HepG2 (cell line): ENCODE results near the gene PDE4D. TPM values are rescaled to one million over a fixed set of nuclear protein-coding genes. Genes with fewer than 3 reads are reported as not detected.

Source experiments
- CREM ChIP-seq, 2 experiments: sonication (generic) in 1 of 2; formaldehyde crosslinking in 1 of 2; IDR thresholded peaks; 2 replicates each; pipeline versions ENCODE4 v1.4.0 to v1.6.1; 2016 to 2020; ENCODE audit warnings: antibody characterized with exemption in 1 of 2, mild to moderate bottlenecking in 1 of 2, missing genetic modification reagents in 1 of 2
- EED ChIP-seq: sonication (generic); formaldehyde crosslinking; IDR thresholded peaks from 2 replicates; pipeline ENCODE4 v1.5.0; 2020; ENCODE audit warnings: mild to moderate bottlenecking, missing genetic modification reagents
- ETV5 ChIP-seq: IDR thresholded peaks from 2 replicates; pipeline ENCODE4 v1.6.1; 2018; ENCODE audit warnings: missing biosample characterization, missing genetic modification reagents, inconsistent platforms, borderline replicate concordance
- FOSL2 ChIP-seq: sonication (generic); formaldehyde crosslinking; IDR thresholded peaks from 2 replicates; pipeline ENCODE4 v1.4.0; 2020; ENCODE audit warnings: missing genetic modification reagents
- FOXA1 ChIP-seq, 2 experiments: fragments of 450-650 bp in 1 of 2; sonication (generic) in 1 of 2; formaldehyde crosslinking in 1 of 2; IDR thresholded peaks; 2 replicates each; pipeline versions ENCODE4 v1.4.0 to v1.6.1; 2016 to 2020; ENCODE audit warnings: missing genetic modification reagents in 1 of 2
- FOXJ3 ChIP-seq: sonication (generic); formaldehyde crosslinking; IDR thresholded peaks from 2 replicates; pipeline ENCODE4 v1.4.0; 2020; ENCODE audit warnings: missing genetic modification reagents, mild to moderate bottlenecking, borderline replicate concordance
- HNF4A ChIP-seq: sonication (generic); formaldehyde crosslinking; IDR thresholded peaks from 2 replicates; pipeline ENCODE4 v1.4.0; 2020; ENCODE audit warnings: missing genetic modification reagents
- HNRNPUL1 ChIP-seq: fragments of 200-400 bp; formaldehyde crosslinking; IDR thresholded peaks from 2 replicates; pipeline ENCODE4 v1.6.1; 2017; ENCODE audit warnings: low read depth, mild to moderate bottlenecking, low read length, moderate library complexity
- KDM2A ChIP-seq: sonication (generic); formaldehyde crosslinking; IDR thresholded peaks from 2 replicates; pipeline ENCODE4 v1.4.0; 2020; ENCODE audit warnings: low read depth, missing genetic modification reagents, borderline replicate concordance
- NFKBIZ ChIP-seq: IDR thresholded peaks from 2 replicates; pipeline ENCODE4 v1.6.1; 2018; ENCODE audit warnings: missing genetic modification reagents, missing compliant biosample characterization
- NR2F1 ChIP-seq, 2 experiments: fragments of 450-650 bp in 1 of 2; formaldehyde crosslinking in 1 of 2; IDR thresholded peaks; 2 replicates each; pipeline versions ENCODE4 v1.5.0 to v1.6.1; 2016 to 2020; ENCODE audit warnings: mild to moderate bottlenecking in 1 of 2, missing compliant biosample characterization in 1 of 2, missing genetic modification reagents in 1 of 2, moderate library complexity in 1 of 2
- PRPF4 ChIP-seq: fragments of 200-400 bp; formaldehyde crosslinking; IDR thresholded peaks from 2 replicates; pipeline ENCODE4 v1.6.1; 2016; ENCODE audit warnings: low read length, low read depth; ENCODE audit not compliant: poor library complexity, severe bottlenecking
- RARA ChIP-seq: IDR thresholded peaks from 2 replicates; pipeline ENCODE4 v1.6.1; 2016; ENCODE audit warnings: missing genetic modification reagents, missing compliant biosample characterization
- RFX5 ChIP-seq: IDR thresholded peaks from 2 replicates; pipeline ENCODE4 v1.6.1; 2011; ENCODE audit warnings: low read depth, low read length, improper control_type of control experiment
- SNAI1 ChIP-seq: sonication (generic); formaldehyde crosslinking; IDR thresholded peaks from 2 replicates; pipeline ENCODE4 v1.5.0; 2020; ENCODE audit warnings: mild to moderate bottlenecking, missing genetic modification reagents, borderline replicate concordance
- SYNCRIP ChIP-seq: fragments of 200-400 bp; formaldehyde crosslinking; IDR thresholded peaks from 2 replicates; pipeline ENCODE4 v1.6.1; 2018; ENCODE audit warnings: mild to moderate bottlenecking, low read depth, low read length; ENCODE audit not compliant: insufficient read depth
- THYN1 ChIP-seq: sonication (generic); formaldehyde crosslinking; IDR thresholded peaks from 2 replicates; pipeline ENCODE4 v1.8.1; 2023; ENCODE audit warnings: low read depth, mild to moderate bottlenecking, moderate library complexity, missing genetic modification reagents, borderline replicate concordance
- TOPORS ChIP-seq: sonication (generic); formaldehyde crosslinking; IDR thresholded peaks from 2 replicates; pipeline ENCODE4 v1.8.0; 2023; ENCODE audit warnings: mild to moderate bottlenecking, missing genetic modification reagents
- ZBTB7B ChIP-seq: sonication (generic); formaldehyde crosslinking; IDR thresholded peaks from 2 replicates; pipeline ENCODE4 v1.4.0; 2020; ENCODE audit warnings: missing genetic modification reagents
- ZNF234 ChIP-seq: sonication (generic); formaldehyde crosslinking; conservative IDR thresholded peaks from 2 replicates; pipeline ENCODE4 v1.5.1; 2020; ENCODE audit warnings: mild to moderate bottlenecking, missing genetic modification reagents
- ZNF256 ChIP-seq: sonication (generic); formaldehyde crosslinking; conservative IDR thresholded peaks from 2 replicates; pipeline ENCODE4 v1.4.0; 2020; ENCODE audit warnings: missing genetic modification reagents
- ZNF383 ChIP-seq: sonication (generic); formaldehyde crosslinking; IDR thresholded peaks from 2 replicates; pipeline ENCODE4 v1.4.0; 2020; ENCODE audit warnings: missing genetic modification reagents, mild to moderate bottlenecking, borderline replicate concordance
- ZNF451 ChIP-seq: sonication (generic); formaldehyde crosslinking; IDR thresholded peaks from 2 replicates; pipeline ENCODE4 v1.5.0; 2020; ENCODE audit warnings: mild to moderate bottlenecking, missing genetic modification reagents
- ZNF567 ChIP-seq: sonication (generic); formaldehyde crosslinking; IDR thresholded peaks from 2 replicates; pipeline ENCODE4 v1.8.1; 2023; ENCODE audit warnings: mild to moderate bottlenecking, missing genetic modification reagents, borderline replicate concordance
- ZNF660 ChIP-seq: sonication (generic); formaldehyde crosslinking; IDR thresholded peaks from 2 replicates; pipeline ENCODE4 v1.5.1; 2020; ENCODE audit warnings: mild to moderate bottlenecking, low read depth, missing genetic modification reagents, borderline replicate concordance
- ZNF737 ChIP-seq: sonication (generic); formaldehyde crosslinking; IDR thresholded peaks from 2 replicates; pipeline ENCODE4 v1.5.0; 2020; ENCODE audit warnings: missing genetic modification reagents, mild to moderate bottlenecking, borderline replicate concordance
- polyA plus RNA-seq, 8 experiments: library from polyadenylated mRNA; depleted of rRNA in 3 of 8; stranded (reverse) in 7 of 8; unstranded in 1 of 8; fragments of >200 nt; fragmentation: Illumina TruSeq in 4 of 8; extraction: Trizol in 4 of 8; gene quantifications; 2 replicates each; pipeline versions ENCODE4 v1.2.1 to v1.2.3, GENCODE V29; 2011 to 2016; ENCODE audit warnings: low read depth in 4 of 8, missing spikeins in 1 of 8, mixed read lengths in 1 of 8; ENCODE audit not compliant: insufficient read depth in 1 of 8
- total RNA-seq, 5 experiments: library from RNA; depleted of rRNA; stranded (reverse); fragments of >200 nt; fragmentation: Illumina TruSeq; extraction: Trizol; gene quantifications; 2 replicates each; pipeline ENCODE4 v1.2.3, GENCODE V29; 2016; ENCODE audit warnings: low read depth in 1 of 5
- TF ChIP-seq, protein P1 (sequence below): sonication (generic); formaldehyde crosslinking; IDR thresholded peaks from 2 replicates; pipeline ENCODE4 v1.8.1; 2023; ENCODE audit warnings: mild to moderate bottlenecking, missing genetic modification reagents
- TF ChIP-seq, protein P2 (sequence below): sonication (generic); formaldehyde crosslinking; IDR thresholded peaks from 2 replicates; pipeline ENCODE4 v1.4.0; 2020; ENCODE audit warnings: missing genetic modification reagents

Gene PDE4D
- total and polyA plus RNA-seq, 2 of the 13 experiments (the other 11 are each of a cell fraction or from before 2014, with no cell fraction given), result 7.0 to 12.2 TPM

DNA sequence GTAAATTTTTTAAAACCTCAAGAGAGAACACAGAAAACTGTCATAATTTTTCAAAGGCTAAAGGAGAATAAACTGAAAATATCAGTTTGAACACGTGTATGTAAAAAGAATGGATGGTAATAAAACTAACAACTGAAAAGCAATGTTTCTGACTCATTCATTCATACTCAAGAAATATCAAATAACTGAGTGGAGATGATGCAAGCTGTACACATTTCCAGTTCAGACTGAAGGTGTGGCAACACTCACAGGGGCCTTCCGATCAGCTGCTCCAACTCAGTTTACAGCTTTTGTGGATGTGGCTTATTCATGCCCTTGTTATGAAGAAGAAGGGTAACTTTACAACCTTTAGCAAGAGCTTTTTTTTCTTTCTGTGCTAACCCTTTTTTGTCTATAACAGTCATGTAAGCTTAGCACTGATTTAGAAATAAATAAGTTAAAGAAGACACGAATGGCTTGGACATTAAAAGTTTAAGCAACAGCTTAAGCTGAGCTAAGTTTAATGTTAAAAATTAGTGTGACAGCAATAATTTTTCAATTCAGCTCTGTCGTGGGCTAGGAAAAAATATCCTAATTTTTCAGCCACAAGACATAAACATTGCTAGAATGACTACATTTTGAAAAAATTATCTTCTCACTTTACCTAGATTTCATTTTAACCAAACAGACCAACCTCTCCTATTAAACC lies 857.1 kb downstream of the PDE4D start (continued):
- TF ChIP-seq, protein P1, sequence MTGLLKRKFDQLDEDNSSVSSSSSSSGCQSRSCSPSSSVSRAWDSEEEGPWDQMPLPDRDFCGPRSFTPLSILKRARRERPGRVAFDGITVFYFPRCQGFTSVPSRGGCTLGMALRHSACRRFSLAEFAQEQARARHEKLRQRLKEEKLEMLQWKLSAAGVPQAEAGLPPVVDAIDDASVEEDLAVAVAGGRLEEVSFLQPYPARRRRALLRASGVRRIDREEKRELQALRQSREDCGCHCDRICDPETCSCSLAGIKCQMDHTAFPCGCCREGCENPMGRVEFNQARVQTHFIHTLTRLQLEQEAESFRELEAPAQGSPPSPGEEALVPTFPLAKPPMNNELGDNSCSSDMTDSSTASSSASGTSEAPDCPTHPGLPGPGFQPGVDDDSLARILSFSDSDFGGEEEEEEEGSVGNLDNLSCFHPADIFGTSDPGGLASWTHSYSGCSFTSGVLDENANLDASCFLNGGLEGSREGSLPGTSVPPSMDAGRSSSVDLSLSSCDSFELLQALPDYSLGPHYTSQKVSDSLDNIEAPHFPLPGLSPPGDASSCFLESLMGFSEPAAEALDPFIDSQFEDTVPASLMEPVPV, result no peak
- no peak for TF ChIP-seq CREM (IDR thresholded peaks at IDR 0.05)
- no peak for TF ChIP-seq CREM (CRISPR knock-in tag; IDR thresholded peaks at IDR 0.05)
- no peak for TF ChIP-seq PRPF4
- peak; percentile 94 for TF ChIP-seq FOSL2 (CRISPR knock-in tag)
- TF ChIP-seq HNRNPUL1, result no peak
- TF ChIP-seq ZNF451 (CRISPR knock-in tag), result no peak
- no peak for TF ChIP-seq ZNF567 (CRISPR knock-in tag)
- TF ChIP-seq ZNF256 (CRISPR knock-in tag), result no peak
- TF ChIP-seq HNF4A, result peak; percentile 30; the same call in 1 of the 2 replicates
- TF ChIP-seq THYN1 (CRISPR knock-in tag), result no peak
- TF ChIP-seq ZBTB7B (CRISPR knock-in tag), result no peak
- no peak for TF ChIP-seq SYNCRIP
- TF ChIP-seq TOPORS (CRISPR knock-in tag), result no peak
- TF ChIP-seq ZNF660 (CRISPR knock-in tag), result no peak
- TF ChIP-seq KDM2A (CRISPR knock-in tag), result 0 out of 2 replicates have a peak, but pooled peaks have one; percentile 19
- no peak for TF ChIP-seq ZNF737 (CRISPR knock-in tag)
- peak; percentile 50; the same call in 1 of the 2 replicates for TF ChIP-seq FOXJ3
- TF ChIP-seq FOXA1 (IDR thresholded peaks at IDR 0.05), result no peak
- TF ChIP-seq FOXA1 (CRISPR knock-in tag; IDR thresholded peaks at IDR 0.05), result 0 out of 2 replicates have a peak, but pooled peaks have one; percentile 27
- TF ChIP-seq ZNF383 (CRISPR knock-in tag), result no peak
- TF ChIP-seq RARA, result peak; percentile 53
- no peak for TF ChIP-seq EED (CRISPR knock-in tag)
- no peak for TF ChIP-seq RFX5
- TF ChIP-seq ETV5 (CRISPR knock-in tag), result peak; percentile 26; the same call in 1 of the 2 replicates
- TF ChIP-seq SNAI1 (CRISPR knock-in tag), result no peak
- no peak for TF ChIP-seq ZNF234 (CRISPR knock-in tag)
- peak; percentile 44; the same call in 1 of the 2 replicates for TF ChIP-seq NFKBIZ (CRISPR knock-in tag)
- TF ChIP-seq NR2F1 (CRISPR knock-in tag; IDR thresholded peaks at IDR 0.05), result no peak
- TF ChIP-seq, protein P2, sequence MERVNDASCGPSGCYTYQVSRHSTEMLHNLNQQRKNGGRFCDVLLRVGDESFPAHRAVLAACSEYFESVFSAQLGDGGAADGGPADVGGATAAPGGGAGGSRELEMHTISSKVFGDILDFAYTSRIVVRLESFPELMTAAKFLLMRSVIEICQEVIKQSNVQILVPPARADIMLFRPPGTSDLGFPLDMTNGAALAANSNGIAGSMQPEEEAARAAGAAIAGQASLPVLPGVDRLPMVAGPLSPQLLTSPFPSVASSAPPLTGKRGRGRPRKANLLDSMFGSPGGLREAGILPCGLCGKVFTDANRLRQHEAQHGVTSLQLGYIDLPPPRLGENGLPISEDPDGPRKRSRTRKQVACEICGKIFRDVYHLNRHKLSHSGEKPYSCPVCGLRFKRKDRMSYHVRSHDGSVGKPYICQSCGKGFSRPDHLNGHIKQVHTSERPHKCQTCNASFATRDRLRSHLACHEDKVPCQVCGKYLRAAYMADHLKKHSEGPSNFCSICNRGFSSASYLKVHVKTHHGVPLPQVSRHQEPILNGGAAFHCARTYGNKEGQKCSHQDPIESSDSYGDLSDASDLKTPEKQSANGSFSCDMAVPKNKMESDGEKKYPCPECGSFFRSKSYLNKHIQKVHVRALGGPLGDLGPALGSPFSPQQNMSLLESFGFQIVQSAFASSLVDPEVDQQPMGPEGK, result no peak
